ENCODE results near the gene F11. TPM values are rescaled to one million over a fixed set of nuclear protein-coding genes. Genes with fewer than 3 reads are reported as not detected.

The F11 gene
- total RNA-seq, 1 donor from 2014 or later, result 0.31 TPM

- DNase-seq (ENCODE audit: low spot score), result no peak
- Mint-ChIP-seq H3K27ac (ENCODE audit: unreplicated experiment) (no peak overlapping the region), H3K27me3 (ENCODE audit: unreplicated experiment) (no peaks in the 10 kb centered on the region), H3K4me1 (ENCODE audit: unreplicated experiment) (no peaks in the 10 kb centered on the region), H3K4me3 (ENCODE audit: unreplicated experiment) (no peak overlapping the region), H3K9me3 (ENCODE audit: unreplicated experiment) (peaks cover 17% of the 10 kb centered on the region), H3K36me3 (ENCODE audit: low read depth, unreplicated experiment) (peaks cover 17% of the 10 kb centered on the region)
- TF ChIP-seq, protein P1, sequence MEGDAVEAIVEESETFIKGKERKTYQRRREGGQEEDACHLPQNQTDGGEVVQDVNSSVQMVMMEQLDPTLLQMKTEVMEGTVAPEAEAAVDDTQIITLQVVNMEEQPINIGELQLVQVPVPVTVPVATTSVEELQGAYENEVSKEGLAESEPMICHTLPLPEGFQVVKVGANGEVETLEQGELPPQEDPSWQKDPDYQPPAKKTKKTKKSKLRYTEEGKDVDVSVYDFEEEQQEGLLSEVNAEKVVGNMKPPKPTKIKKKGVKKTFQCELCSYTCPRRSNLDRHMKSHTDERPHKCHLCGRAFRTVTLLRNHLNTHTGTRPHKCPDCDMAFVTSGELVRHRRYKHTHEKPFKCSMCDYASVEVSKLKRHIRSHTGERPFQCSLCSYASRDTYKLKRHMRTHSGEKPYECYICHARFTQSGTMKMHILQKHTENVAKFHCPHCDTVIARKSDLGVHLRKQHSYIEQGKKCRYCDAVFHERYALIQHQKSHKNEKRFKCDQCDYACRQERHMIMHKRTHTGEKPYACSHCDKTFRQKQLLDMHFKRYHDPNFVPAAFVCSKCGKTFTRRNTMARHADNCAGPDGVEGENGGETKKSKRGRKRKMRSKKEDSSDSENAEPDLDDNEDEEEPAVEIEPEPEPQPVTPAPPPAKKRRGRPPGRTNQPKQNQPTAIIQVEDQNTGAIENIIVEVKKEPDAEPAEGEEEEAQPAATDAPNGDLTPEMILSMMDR (IDR thresholded peaks at IDR 0.05; ENCODE audit: unreplicated experiment), result no peak
Measured at GRCh38 chr4:186225848-186226247, 40.1 kb upstream of the F11 start.

GRCh38 chr4:186226521-186227189 lies 39.3 kb upstream of the F11 start:
- TF ChIP-seq, protein P1 (IDR thresholded peaks at IDR 0.05; ENCODE audit: unreplicated experiment), result no peak
- Mint-ChIP-seq H3K9me3 (ENCODE audit: unreplicated experiment) (peaks cover 17% of the 10 kb centered on the region), H3K4me1 (ENCODE audit: unreplicated experiment) (no peaks in the 10 kb centered on the region), H3K36me3 (ENCODE audit: low read depth, unreplicated experiment) (peaks cover 17% of the 10 kb centered on the region), H3K27me3 (ENCODE audit: unreplicated experiment) (no peaks in the 10 kb centered on the region), H3K4me3 (ENCODE audit: unreplicated experiment) (no peak overlapping the region), H3K27ac (ENCODE audit: unreplicated experiment) (no peak overlapping the region)
- DNase-seq (ENCODE audit: low spot score), result no peak

DNA sequence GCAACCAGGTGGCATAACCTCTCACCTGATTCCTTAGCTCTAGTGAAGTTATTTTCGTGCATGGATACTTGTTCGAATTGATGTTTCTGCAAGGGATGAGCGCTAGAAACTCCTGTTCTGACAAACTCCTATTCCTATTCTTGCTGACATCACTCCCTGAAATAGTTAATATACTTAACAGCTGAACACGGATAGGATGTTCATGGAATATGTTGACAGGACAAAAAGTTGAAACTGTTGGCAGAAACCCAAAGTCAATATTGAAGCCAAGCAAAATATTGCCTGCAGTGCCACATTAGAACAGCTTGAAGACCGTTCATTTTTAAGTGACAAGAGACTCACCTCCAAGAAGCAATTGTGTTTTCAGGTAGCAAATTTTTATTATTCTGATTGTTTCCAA lies 38.8 kb upstream of the F11 start, which contains the start of gene KLKB1:
Gene KLKB1, plus strand, starts transcription at position 287 of the 400 bp plus-strand sequence. CDS start 689 bp downstream, outside the sequence.
- Mint-ChIP-seq H3K27me3 (ENCODE audit: unreplicated experiment) (no peaks in the 10 kb centered on the region), H3K27ac (ENCODE audit: unreplicated experiment) (no peak within 1 kb of the TSS), H3K9me3 (ENCODE audit: unreplicated experiment) (peaks cover 17% of the 10 kb centered on the region), H3K4me1 (ENCODE audit: unreplicated experiment) (no peaks in the 10 kb centered on the region), H3K4me3 (ENCODE audit: unreplicated experiment) (no peak within 1 kb of the TSS), H3K36me3 (ENCODE audit: low read depth, unreplicated experiment) (peaks cover 17% of the 10 kb centered on the region)
- TF ChIP-seq, protein P1 (IDR thresholded peaks at IDR 0.05; ENCODE audit: unreplicated experiment), result no peak
- DNase-seq (ENCODE audit: low spot score), result no peak

GRCh38 chr4:186227744-186228513 lies 38.1 kb upstream of the F11 start:
- Mint-ChIP-seq H3K4me1 (ENCODE audit: unreplicated experiment) (no peaks in the 10 kb centered on the region), H3K4me3 (ENCODE audit: unreplicated experiment) (no peak overlapping the region), H3K27me3 (ENCODE audit: unreplicated experiment) (no peaks in the 10 kb centered on the region), H3K9me3 (ENCODE audit: unreplicated experiment) (peaks cover 17% of the 10 kb centered on the region), H3K27ac (ENCODE audit: unreplicated experiment) (no peak overlapping the region), H3K36me3 (ENCODE audit: low read depth, unreplicated experiment) (peaks cover 17% of the 10 kb centered on the region)
- no peak for DNase-seq (ENCODE audit: low spot score)
- TF ChIP-seq, protein P1 (IDR thresholded peaks at IDR 0.05; ENCODE audit: unreplicated experiment), result no peak

DNA sequence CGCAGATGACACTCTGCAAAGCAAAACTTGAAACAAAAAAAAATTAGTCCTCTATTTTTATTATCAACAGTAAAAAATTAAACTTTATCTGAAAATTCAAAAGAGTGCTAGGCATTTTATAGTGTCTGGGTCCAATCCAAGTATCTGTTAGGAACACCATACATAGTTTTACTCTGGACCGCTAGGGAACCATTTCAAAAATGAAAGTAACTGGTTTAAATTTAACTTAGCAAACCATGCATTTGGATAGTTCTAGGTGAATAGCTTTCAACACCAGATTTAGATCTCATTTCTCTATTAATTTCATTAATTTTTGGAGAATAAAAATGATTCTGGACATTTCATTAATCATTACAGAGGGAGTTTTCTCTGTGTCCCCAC lies 37.5 kb upstream of the F11 start:
- Mint-ChIP-seq H3K9me3 (ENCODE audit: unreplicated experiment) (peaks cover 11% of the 10 kb centered on the region), H3K4me1 (ENCODE audit: unreplicated experiment) (no peaks in the 10 kb centered on the region), H3K4me3 (ENCODE audit: unreplicated experiment) (no peak overlapping the region), H3K36me3 (ENCODE audit: low read depth, unreplicated experiment) (peaks cover 12% of the 10 kb centered on the region), H3K27ac (ENCODE audit: unreplicated experiment) (no peak overlapping the region), H3K27me3 (ENCODE audit: unreplicated experiment) (no peaks in the 10 kb centered on the region)
- no peak for DNase-seq (ENCODE audit: low spot score)
- TF ChIP-seq, protein P1 (IDR thresholded peaks at IDR 0.05; ENCODE audit: unreplicated experiment), result no peak

All from endothelial cell (in vitro differentiated cells).